Measurements from ENCODE around the gene CLHC1.

DNA sequence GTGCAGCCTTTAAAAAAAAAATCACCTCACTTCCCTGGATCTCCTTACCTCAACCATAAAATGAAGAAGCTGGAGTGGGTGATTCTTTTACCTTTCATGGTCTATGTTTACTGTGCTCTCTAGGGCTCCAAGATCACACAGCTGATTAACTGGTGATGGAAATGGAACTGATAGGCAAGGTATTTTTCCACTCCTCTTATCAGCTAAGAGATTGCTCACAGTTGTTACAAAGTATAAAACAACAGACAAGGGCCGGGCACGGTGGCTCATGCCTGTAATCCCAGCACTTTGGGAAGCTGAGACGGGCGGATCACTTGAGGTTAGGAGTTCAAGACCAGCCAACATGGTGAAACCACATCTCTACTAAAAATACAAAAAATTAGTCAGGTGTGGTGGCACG lies 14.9 kb upstream of the CLHC1 start:
- TF ChIP-seq, protein P1, sequence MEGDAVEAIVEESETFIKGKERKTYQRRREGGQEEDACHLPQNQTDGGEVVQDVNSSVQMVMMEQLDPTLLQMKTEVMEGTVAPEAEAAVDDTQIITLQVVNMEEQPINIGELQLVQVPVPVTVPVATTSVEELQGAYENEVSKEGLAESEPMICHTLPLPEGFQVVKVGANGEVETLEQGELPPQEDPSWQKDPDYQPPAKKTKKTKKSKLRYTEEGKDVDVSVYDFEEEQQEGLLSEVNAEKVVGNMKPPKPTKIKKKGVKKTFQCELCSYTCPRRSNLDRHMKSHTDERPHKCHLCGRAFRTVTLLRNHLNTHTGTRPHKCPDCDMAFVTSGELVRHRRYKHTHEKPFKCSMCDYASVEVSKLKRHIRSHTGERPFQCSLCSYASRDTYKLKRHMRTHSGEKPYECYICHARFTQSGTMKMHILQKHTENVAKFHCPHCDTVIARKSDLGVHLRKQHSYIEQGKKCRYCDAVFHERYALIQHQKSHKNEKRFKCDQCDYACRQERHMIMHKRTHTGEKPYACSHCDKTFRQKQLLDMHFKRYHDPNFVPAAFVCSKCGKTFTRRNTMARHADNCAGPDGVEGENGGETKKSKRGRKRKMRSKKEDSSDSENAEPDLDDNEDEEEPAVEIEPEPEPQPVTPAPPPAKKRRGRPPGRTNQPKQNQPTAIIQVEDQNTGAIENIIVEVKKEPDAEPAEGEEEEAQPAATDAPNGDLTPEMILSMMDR (IDR thresholded peaks at IDR 0.05 in 2 of 3, conservative IDR thresholded peaks at IDR 0.05 in 1 of 3; ENCODE audit: control insufficient read depth in 2 of 3, extremely low read depth in 1 of 3, insufficient read depth in 1 of 3, low read depth in 3 of 3, low read length in 3 of 3), result no peak
- TF ChIP-seq NR2F1 (conservative IDR thresholded peaks at IDR 0.05) (no peak), HDGF (IDR thresholded peaks at IDR 0.05) (no peak), USF1 (IDR thresholded peaks at IDR 0.05; ENCODE audit: borderline replicate concordance, extremely low read length, insufficient read depth, low read depth, low read length) (no peak), EP300 (IDR thresholded peaks at IDR 0.05; ENCODE audit: borderline replicate concordance in 1 of 2, control insufficient read depth in 1 of 2, low read depth in 2 of 2, low read length in 2 of 2) (no peak), SRF (IDR thresholded peaks at IDR 0.05; ENCODE audit: low read depth in 2 of 2, low read length in 2 of 2) (no peak), SP1 (IDR thresholded peaks at IDR 0.05; ENCODE audit: low read depth, low read length) (no peak)
- TF ChIP-seq, protein P2, sequence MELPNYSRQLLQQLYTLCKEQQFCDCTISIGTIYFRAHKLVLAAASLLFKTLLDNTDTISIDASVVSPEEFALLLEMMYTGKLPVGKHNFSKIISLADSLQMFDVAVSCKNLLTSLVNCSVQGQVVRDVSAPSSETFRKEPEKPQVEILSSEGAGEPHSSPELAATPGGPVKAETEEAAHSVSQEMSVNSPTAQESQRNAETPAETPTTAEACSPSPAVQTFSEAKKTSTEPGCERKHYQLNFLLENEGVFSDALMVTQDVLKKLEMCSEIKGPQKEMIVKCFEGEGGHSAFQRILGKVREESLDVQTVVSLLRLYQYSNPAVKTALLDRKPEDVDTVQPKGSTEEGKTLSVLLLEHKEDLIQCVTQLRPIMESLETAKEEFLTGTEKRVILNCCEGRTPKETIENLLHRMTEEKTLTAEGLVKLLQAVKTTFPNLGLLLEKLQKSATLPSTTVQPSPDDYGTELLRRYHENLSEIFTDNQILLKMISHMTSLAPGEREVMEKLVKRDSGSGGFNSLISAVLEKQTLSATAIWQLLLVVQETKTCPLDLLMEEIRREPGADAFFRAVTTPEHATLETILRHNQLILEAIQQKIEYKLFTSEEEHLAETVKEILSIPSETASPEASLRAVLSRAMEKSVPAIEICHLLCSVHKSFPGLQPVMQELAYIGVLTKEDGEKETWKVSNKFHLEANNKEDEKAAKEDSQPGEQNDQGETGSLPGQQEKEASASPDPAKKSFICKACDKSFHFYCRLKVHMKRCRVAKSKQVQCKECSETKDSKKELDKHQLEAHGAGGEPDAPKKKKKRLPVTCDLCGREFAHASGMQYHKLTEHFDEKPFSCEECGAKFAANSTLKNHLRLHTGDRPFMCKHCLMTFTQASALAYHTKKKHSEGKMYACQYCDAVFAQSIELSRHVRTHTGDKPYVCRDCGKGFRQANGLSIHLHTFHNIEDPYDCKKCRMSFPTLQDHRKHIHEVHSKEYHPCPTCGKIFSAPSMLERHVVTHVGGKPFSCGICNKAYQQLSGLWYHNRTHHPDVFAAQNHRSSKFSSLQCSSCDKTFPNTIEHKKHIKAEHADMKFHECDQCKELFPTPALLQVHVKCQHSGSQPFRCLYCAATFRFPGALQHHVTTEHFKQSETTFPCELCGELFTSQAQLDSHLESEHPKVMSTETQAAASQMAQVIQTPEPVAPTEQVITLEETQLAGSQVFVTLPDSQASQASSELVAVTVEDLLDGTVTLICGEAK (IDR thresholded peaks at IDR 0.05; ENCODE audit: borderline replicate concordance), result no peak
